ENCODE measurements around the gene COPS7A.

The COPS7A gene

GRCh38 chr12:6764011-6764828 is 40.4 kb downstream of the COPS7A start:
- TF ChIP-seq CTCF (conservative IDR thresholded peaks at IDR 0.05; ENCODE audit: low read depth) = no peak
- peak overlapping the region; percentile 94 for H3K27ac ChIP-seq
- peak; percentile 95 for DNase-seq (ENCODE audit: low spot score)
- ChIA-PET CTCF (interaction anchor here (0.7 kb wide), 1 partner anchor 10 kb away, joined by 5 read pairs; no protein-coding TSS in a partner anchor), POLR2A (ENCODE audit: low non-redundant PET) (interaction anchor here (1.0 kb wide), 1 partner anchor 11 kb away, joined by 3 read pairs; the partner anchor contains the start of gene MLF2)

- H3K27ac ChIP-seq = peak overlapping the region; percentile 94
- CTCF ChIA-PET = interaction anchor here (2.5 kb wide), 1 partner anchor 12 kb away, joined by 27 read pairs; the partner anchor contains the start of gene MLF2
- no peak for DNase-seq (ENCODE audit: low spot score)
- TF ChIP-seq CTCF (conservative IDR thresholded peaks at IDR 0.05; ENCODE audit: low read depth) = no peak
- POLR2A ChIA-PET (ENCODE audit: low non-redundant PET) = interaction anchor here (1.0 kb wide), 1 partner anchor 12 kb away, joined by 3 read pairs; the partner anchor contains the start of gene MLF2
Observed at GRCh38 chr12:6765048-6765633, 41.3 kb downstream of the COPS7A start.

- peak; percentile 80 for DNase-seq (ENCODE audit: low spot score)
- ChIA-PET POLR2A (ENCODE audit: low non-redundant PET) (interaction anchor here (0.6 to 1.4 kb wide), 5 partner anchors 12 to 86 kb away, joined by 3 to 11 read pairs (median 3); partner anchors contain the start of genes COPS7A, MLF2 and USP5), CTCF (interaction anchor here (0.6 to 2.5 kb wide), 9 partner anchors 8 to 226 kb away, joined by 3 to 27 read pairs (median 3); partner anchors contain the start of gene MLF2)
- H3K27ac ChIP-seq = peak within 1 kb of the TSS; percentile 94
- no peak for TF ChIP-seq CTCF (conservative IDR thresholded peaks at IDR 0.05; ENCODE audit: low read depth)
Observed at GRCh38 chr12:6765634-6766581, 42.1 kb downstream of the COPS7A start, which contains the start of gene PTMS. Gene PTMS, plus strand, starts transcription at chr12:6766363. Its CDS starts 343 bp downstream, at chr12:6766706.

GRCh38 chr12:6766651-6767349 is 43.0 kb downstream of the COPS7A start:
- TF ChIP-seq CTCF (conservative IDR thresholded peaks at IDR 0.05; ENCODE audit: low read depth) = peak; percentile 68
- peak overlapping the region; percentile 94 for H3K27ac ChIP-seq
- POLR2A ChIA-PET (ENCODE audit: low non-redundant PET) = interaction anchor here (0.6 to 1.4 kb wide), 6 partner anchors 11 to 273 kb away, joined by 3 to 11 read pairs (median 3); partner anchors contain the start of genes MLF2 and USP5

GRCh38 chr12:6767353-6768319 is 43.8 kb downstream of the COPS7A start:
- CTCF ChIA-PET = interaction anchor here (0.5 to 2.5 kb wide), 7 partner anchors 14 to 227 kb away, joined by 3 to 27 read pairs (median 3); partner anchors contain the start of genes CD4 and MLF2
- POLR2A ChIA-PET (ENCODE audit: low non-redundant PET) = interaction anchor here (0.6 to 1.4 kb wide), 5 partner anchors 11 to 274 kb away, joined by 3 to 4 read pairs (median 3); partner anchors contain the start of genes MLF2 and USP5
- no peak for TF ChIP-seq CTCF (conservative IDR thresholded peaks at IDR 0.05; ENCODE audit: low read depth)
- H3K27ac ChIP-seq = peak overlapping the region; percentile 94
- DNase-seq (ENCODE audit: low spot score) = no peak

More at GRCh38 chr12:6766651-6767349, 43.0 kb downstream of the COPS7A start:
- CTCF ChIA-PET = interaction anchor here (0.6 to 2.5 kb wide), 10 partner anchors 9 to 227 kb away, joined by 3 to 27 read pairs (median 3); partner anchors contain the start of genes CD4 and MLF2
- DNase-seq (ENCODE audit: low spot score) = peak; percentile 57
